OCI-LY7 (cell line): Measurements from ENCODE around the gene LDAF1.

Experiments used
- EZH2phosphoT487 ChIP-seq: fragments of 200-600 bp; sonication (generic); IDR thresholded peaks from 2 replicates; pipeline ENCODE4 v1.6.1; 2018; ENCODE audit warnings: low read depth, borderline replicate concordance, mild to moderate bottlenecking, mixed run types, antibody characterized with exemption, low read length, moderate library complexity, mixed read lengths
- TF ChIP-seq, protein P1 (sequence below): fragments of 200-600 bp; sonication (generic); conservative IDR thresholded peaks from 2 replicates; pipeline ENCODE4 v1.5.1; 2014; ENCODE audit warnings: mild to moderate bottlenecking, antibody characterized with exemption, low read length, moderate library complexity, mixed read lengths

DNA sequence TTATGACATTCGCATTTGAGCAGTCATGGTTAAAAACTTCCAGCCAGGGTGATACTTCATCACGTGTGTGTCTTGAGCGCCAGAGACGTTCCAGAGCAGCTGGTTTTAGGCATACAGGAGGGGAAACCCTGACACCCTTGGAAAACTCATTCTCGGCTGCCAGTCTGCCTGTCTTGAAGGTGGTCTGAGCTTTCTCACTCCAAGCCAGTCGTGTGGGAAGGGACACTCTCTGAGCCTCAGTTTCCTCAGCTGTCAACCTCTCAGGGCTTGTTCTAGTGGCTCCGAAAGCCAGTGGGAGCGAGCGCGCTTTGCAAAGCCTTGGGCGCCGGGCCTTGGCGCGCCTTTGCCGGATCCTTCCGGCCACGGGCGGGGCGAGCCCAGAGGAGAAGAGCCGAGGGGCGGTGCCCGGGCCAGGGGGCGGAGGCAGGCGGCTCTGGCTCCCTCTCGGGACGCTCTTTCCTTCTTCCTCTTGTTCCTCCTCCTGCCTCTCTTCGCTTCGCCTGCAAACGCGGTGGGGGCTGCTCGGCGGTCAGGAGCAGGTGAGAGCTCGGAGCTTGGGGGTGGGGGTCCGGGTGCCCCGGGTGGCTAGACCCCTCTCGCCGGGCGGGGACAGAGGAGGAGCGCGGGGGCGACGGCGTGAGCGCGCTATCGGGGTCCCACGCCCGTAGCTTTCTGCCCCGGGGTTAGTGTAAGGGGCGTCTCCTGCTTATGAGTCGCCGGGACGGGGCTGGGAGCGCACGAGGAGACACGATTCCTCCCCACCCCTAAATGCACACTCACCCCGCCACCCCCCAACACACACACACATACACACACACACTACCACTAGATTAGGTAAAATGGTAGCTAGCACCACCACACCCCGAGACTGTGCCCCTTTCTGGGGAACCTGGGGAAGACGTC, at the start of gene LDAF1:
- TF ChIP-seq, protein P1, sequence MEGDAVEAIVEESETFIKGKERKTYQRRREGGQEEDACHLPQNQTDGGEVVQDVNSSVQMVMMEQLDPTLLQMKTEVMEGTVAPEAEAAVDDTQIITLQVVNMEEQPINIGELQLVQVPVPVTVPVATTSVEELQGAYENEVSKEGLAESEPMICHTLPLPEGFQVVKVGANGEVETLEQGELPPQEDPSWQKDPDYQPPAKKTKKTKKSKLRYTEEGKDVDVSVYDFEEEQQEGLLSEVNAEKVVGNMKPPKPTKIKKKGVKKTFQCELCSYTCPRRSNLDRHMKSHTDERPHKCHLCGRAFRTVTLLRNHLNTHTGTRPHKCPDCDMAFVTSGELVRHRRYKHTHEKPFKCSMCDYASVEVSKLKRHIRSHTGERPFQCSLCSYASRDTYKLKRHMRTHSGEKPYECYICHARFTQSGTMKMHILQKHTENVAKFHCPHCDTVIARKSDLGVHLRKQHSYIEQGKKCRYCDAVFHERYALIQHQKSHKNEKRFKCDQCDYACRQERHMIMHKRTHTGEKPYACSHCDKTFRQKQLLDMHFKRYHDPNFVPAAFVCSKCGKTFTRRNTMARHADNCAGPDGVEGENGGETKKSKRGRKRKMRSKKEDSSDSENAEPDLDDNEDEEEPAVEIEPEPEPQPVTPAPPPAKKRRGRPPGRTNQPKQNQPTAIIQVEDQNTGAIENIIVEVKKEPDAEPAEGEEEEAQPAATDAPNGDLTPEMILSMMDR = no peak
- no peak for TF ChIP-seq EZH2phosphoT487
